Aorta (tissue), 5 donors: ENCODE results near the gene PLXND1. TPM values are rescaled to one million over a fixed set of nuclear protein-coding genes. Genes with fewer than 3 reads are reported as not detected.
"Not testable (repeated sequence)": the region's sequence is repeated elsewhere in the genome, so short reads cannot be mapped to it uniquely, and the experiment has no call there.

Experiments used
- ATAC-seq: fragments of 200-7000 bp; cut with Tn5 transposase; one replicate; pipeline ENCODE4 v1.9.1; 2022; ENCODE audit warnings: moderate library complexity; ENCODE audit not compliant: low FRiP score
- DNase-seq, 2 donors: peaks; one replicate each; pipeline ENCODE4 v3.0.0-alpha.2; 2020
- H3K27ac ChIP-seq, 2 donors: one replicate each; pipeline ENCODE4 v1.5.1; 2013; ENCODE audit warnings: low read length in 2 of 2, mild to moderate bottlenecking in 2 of 2, moderate library complexity in 2 of 2, control low read depth in 1 of 2, inconsistent platforms in 1 of 2, low read depth in 1 of 2
- H3K27me3 ChIP-seq, 2 donors: one replicate each; pipeline ENCODE4 v1.6.1; 2013; ENCODE audit warnings: control low read depth in 1 of 2, low read length in 1 of 2, mild to moderate bottlenecking in 1 of 2, moderate library complexity in 1 of 2; ENCODE audit not compliant: insufficient read depth in 2 of 2, control insufficient read depth in 1 of 2
- H3K36me3 ChIP-seq, 2 donors: one replicate each; pipeline ENCODE4 v1.6.1; 2013; ENCODE audit warnings: control low read depth in 1 of 2, low read length in 1 of 2, mild to moderate bottlenecking in 1 of 2; ENCODE audit not compliant: insufficient read depth in 2 of 2, control insufficient read depth in 1 of 2
- H3K4me1 ChIP-seq, 2 donors: one replicate each; pipeline ENCODE4 v1.6.1; 2013; ENCODE audit warnings: low read length in 2 of 2, control low read depth in 1 of 2, mild to moderate bottlenecking in 1 of 2, moderate library complexity in 1 of 2; ENCODE audit not compliant: insufficient read depth in 2 of 2, control insufficient read depth in 1 of 2
- H3K4me3 ChIP-seq, 2 donors: one replicate each; pipeline ENCODE4 v1.5.1; 2013; ENCODE audit warnings: low read length in 2 of 2, control low read depth in 1 of 2, mild to moderate bottlenecking in 1 of 2
- H3K9me3 ChIP-seq: one replicate; pipeline ENCODE4 v1.6.1; 2013; ENCODE audit warnings: mild to moderate bottlenecking, low read length; ENCODE audit not compliant: control insufficient read depth
- WGBS, 2 donors: extraction: QIAGEN DNeasy Blood & Tissue Kit; methylation state at CpG; one replicate each; pipeline ENCODE4 v1.1.7; 2013; 5-methylcytosine and 5-hydroxymethylcytosine counted together
- intact Hi-C, 2 donors: fragments of 100-400 bp; cut with DNase I; formaldehyde crosslinking; loops; one replicate each; pipeline versions ENCODE4 v1.14.2 to v1.15.0; 2022
- polyA plus RNA-seq, 2 donors: library from polyadenylated mRNA; stranded (reverse); fragments of 200-250 nt; gene quantifications; one replicate each; pipeline ENCODE4 v1.2.3, GENCODE V29; 2013
- total RNA-seq, 2 donors: library from RNA; stranded (reverse); fragmentation: NEBNext Ultra II Directional; extraction: Animal tissue kit (Norgen Biotek cat#: 25700); gene quantifications; one replicate each; pipeline ENCODE4 v1.2.1, GENCODE V29; 2021
- donor health status: healthy with polysubstance abuse.
- donor health status: Bipolar disorder and iron deficiency.
- donor health status: DM: no; HTN: no; CAD: no.
- donor health status: DM: no; HTN: no; CAD: no.
- donor health status: DM: yes; HTN: yes; CAD: no.

PLXND1 gene
- total and polyA plus RNA-seq, 4 donors: 55.5 to 358 (median 163) TPM

- intact Hi-C loops: no loop called here
- Histone ChIP-seq H3K36me3 (no peaks in the 10 kb centered on the region), H3K4me3 (no peak overlapping the region), H3K27ac (no peak overlapping the region), H3K9me3 (no peaks in the 10 kb centered on the region), H3K27me3 (no peaks in the 10 kb centered on the region), H3K4me1 (no peaks in the 10 kb centered on the region)
- no peak for DNase-seq
- ATAC-seq: no peak
- WGBS, 2 donors: 95 to 99% methylated on average over 10 of the region's 10 CpGs
These were observed 87.0 kb downstream of the PLXND1 start for GRCh38 chr3:129519449-129519848.

- intact Hi-C loops: no loop called here
- Histone ChIP-seq H3K27me3 (no peaks in the 10 kb centered on the region), H3K36me3 (no peaks in the 10 kb centered on the region), H3K9me3 (no peaks in the 10 kb centered on the region), H3K4me1 (no peaks in the 10 kb centered on the region), H3K27ac (no peak overlapping the region), H3K4me3 (no peak overlapping the region)
- no peak for DNase-seq
- ATAC-seq: no peak
- WGBS, 2 donors: 91 to 96% methylated on average over 7 to 8 of the region's 8 CpGs
These were observed 87.9 kb downstream of the PLXND1 start for GRCh38 chr3:129518581-129518980.

- H3K36me3 ChIP-seq: no peaks in the 10 kb centered on the region
- ATAC-seq (no peak), DNase-seq (no peak)
- no peaks in the 10 kb centered on the region for H3K4me1 ChIP-seq
- no peaks in the 10 kb centered on the region for H3K27me3 ChIP-seq
- 60 to 64% methylated on average over 8 of the region's 8 CpGs for WGBS, 2 donors
- no peaks in the 10 kb centered on the region for H3K9me3 ChIP-seq
- no peak overlapping the region for H3K4me3 ChIP-seq
- intact Hi-C loops: no loop called here
- H3K27ac ChIP-seq: no peak overlapping the region
These were observed 88.4 kb downstream of the PLXND1 start for GRCh38 chr3:129518038-129518561.

DNA sequence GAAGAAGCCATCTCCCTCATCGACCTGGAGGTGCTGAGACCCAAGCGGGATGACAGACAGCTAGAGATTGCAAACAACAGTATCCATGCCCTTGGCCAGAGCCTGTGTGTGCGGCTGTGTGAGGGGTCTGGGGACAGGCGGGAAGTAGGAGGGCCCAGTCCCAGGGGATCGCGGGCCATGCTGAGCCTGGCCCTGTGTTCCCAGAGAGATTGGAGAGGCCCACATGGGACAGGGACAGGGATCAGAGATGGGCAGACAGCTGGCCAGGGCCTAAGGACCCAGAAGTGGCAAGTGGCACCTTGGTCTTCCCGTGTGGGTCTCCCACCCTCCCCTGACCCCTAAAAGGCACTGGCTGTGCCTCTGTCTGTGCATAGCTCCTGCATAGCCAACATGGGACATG, 89.0 kb downstream of the PLXND1 start:
- H3K4me3 ChIP-seq: no peak overlapping the region
- WGBS, 2 donors: 82 to 89% methylated on average over 7 of the region's 7 CpGs

DNA sequence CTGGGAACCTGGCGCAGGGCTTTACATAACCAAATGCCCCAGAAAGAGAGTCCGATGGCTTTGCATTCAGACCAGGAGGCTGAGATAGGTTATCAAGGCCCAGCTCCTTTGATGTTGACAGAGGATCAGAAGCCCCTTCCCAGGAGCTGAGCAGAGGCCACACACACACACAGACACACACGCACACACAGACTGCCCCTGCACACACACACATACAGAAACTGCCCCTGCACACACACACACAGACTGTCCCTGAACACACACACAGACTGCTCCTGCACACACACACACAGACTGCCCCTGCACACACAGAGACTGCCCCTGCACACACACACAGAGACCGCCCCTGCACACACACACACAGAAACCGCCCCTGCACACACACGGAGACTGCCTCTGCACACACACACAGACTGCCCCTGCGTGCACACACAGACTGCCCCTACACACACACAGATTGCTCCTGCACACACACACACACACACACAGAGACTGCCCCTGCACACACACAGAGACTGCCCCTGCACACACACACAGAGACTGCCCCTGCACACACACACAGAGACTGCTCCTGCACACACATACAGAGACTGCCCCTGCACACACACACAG, 90.5 kb downstream of the PLXND1 start:
- DNase-seq: not testable (repeated sequence)

More for the DNA sequence above, 89.0 kb downstream of the PLXND1 start:
- DNase-seq (no peak), ATAC-seq (no peak)
- H3K9me3 ChIP-seq: no peaks in the 10 kb centered on the region
- H3K27me3 ChIP-seq: no peaks in the 10 kb centered on the region
- H3K4me1 ChIP-seq: no peaks in the 10 kb centered on the region
- H3K36me3 ChIP-seq: peaks cover 0 to 3% of the 10 kb centered on the region in 2 donors
- no peak overlapping the region for H3K27ac ChIP-seq
- intact Hi-C loops: no loop called here

DNA sequence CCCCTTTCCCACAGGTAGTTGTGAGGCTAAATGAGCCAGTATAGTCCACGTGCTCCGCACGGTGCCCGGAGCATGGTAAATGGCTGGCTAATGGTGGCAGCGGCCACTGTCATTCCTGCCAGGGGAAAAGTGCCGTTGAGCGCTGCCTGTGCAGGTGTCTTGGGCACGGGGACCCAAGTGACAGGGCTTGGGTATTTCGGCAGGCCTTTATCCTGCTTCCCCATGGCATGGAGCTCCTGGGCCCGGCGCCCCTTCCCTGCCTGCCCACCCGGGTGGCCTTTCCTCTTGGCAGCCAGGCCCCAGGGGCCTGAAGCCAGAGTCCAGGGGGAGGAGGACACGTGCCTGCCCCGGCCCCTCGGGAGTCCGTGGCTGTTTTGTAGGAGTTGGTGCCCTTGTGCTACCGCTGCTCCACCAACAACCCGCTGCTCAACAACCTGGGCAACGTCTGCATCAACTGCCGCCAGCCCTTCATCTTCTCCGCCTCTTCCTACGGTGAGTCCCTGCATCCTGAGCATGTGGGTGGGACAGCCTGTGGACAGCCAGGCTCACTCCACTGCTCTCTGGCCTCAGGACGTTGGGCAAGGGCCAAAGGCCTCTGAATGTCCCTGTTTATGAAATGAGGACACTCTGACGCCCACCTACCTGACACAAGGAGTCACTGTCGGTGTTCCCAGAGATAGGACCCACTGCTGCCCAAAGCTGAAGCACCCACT, 91.2 kb downstream of the PLXND1 start:
- 86 to 87% methylated on average over 17 to 22 of the region's 25 CpGs for WGBS, 2 donors

More for the DNA sequence above, 90.5 kb downstream of the PLXND1 start:
- ATAC-seq, H3K4me3 ChIP-seq, H3K27ac ChIP-seq, H3K9me3 ChIP-seq, H3K4me1 ChIP-seq, intact Hi-C loops, H3K36me3 ChIP-seq, H3K27me3 ChIP-seq: not testable (repeated sequence)
- WGBS, 2 donors: 92 to 93% methylated on average over 6 to 7 of the region's 7 CpGs

GRCh38 chr3:129514563-129514962, 91.9 kb downstream of the PLXND1 start:
- 94 to 95% methylated on average over 6 of the region's 6 CpGs for WGBS, 2 donors
- no peak overlapping the region for H3K27ac ChIP-seq
- H3K9me3 ChIP-seq: no peaks in the 10 kb centered on the region
- ATAC-seq (no peak), DNase-seq (no peak)
- intact Hi-C loops: no loop called here
- H3K4me3 ChIP-seq: no peak overlapping the region
- H3K27me3 ChIP-seq: no peaks in the 10 kb centered on the region
- H3K4me1 ChIP-seq: no peaks in the 10 kb centered on the region
- peaks cover 0 to 3% of the 10 kb centered on the region in 2 donors for H3K36me3 ChIP-seq

More for the DNA sequence above, 91.2 kb downstream of the PLXND1 start:
- intact Hi-C loops, ATAC-seq, H3K9me3 ChIP-seq, H3K36me3 ChIP-seq, DNase-seq, H3K27ac ChIP-seq, H3K27me3 ChIP-seq, H3K4me3 ChIP-seq, H3K4me1 ChIP-seq: not testable (repeated sequence)

DNA sequence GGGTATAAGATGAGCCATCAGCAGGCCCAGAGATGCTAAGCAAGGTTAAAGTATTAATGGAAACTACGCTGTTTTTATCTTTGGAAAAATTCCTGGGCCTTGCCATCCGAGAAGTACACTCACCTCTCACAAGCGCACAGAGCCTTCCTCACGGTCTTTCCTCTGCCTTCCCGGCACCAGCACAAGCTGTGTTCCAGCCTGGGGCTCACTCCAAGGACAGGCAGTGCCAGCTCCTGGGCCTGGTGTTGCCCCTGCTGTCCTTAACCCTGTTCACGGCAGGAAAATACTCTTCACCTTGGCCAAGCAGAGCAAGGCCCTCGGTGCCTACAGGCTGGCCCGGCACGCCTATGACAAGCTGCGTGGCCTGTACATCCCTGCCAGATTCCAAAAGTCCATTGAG, 92.4 kb downstream of the PLXND1 start:
- H3K9me3 ChIP-seq: no peaks in the 10 kb centered on the region
- peaks cover 0 to 3% of the 10 kb centered on the region in 2 donors for H3K36me3 ChIP-seq
- WGBS, 2 donors: 92 to 93% methylated on average over 10 of the region's 10 CpGs
- H3K27me3 ChIP-seq: no peaks in the 10 kb centered on the region
- ATAC-seq (no peak), DNase-seq (no peak)
- no peak overlapping the region for H3K27ac ChIP-seq
- no peaks in the 10 kb centered on the region for H3K4me1 ChIP-seq
- intact Hi-C loops: no loop called here
- no peak overlapping the region for H3K4me3 ChIP-seq

- H3K4me3 ChIP-seq: no peak overlapping the region
- no peak for DNase-seq
- H3K9me3 ChIP-seq: no peaks in the 10 kb centered on the region
- no peaks in the 10 kb centered on the region for H3K27me3 ChIP-seq
- no peak for ATAC-seq
- 90 to 93% methylated on average over 8 of the region's 8 CpGs for WGBS, 2 donors
- H3K27ac ChIP-seq: no peak overlapping the region
- H3K4me1 ChIP-seq: no peaks in the 10 kb centered on the region
- H3K36me3 ChIP-seq: peaks cover 0 to 3% of the 10 kb centered on the region in 2 donors
- intact Hi-C loops: no loop called here
These were observed 92.8 kb downstream of the PLXND1 start for GRCh38 chr3:129513705-129514104.
